Thoracic aorta (tissue), 2 donors: Measurements from ENCODE around the gene INSR. TPM values are rescaled to one million over a fixed set of nuclear protein-coding genes. Genes with fewer than 3 reads are reported as not detected.

Source experiments
- ATAC-seq: fragments of 150-250 bp; one replicate; pipeline ENCODE4 v1.8.0; 2017; ENCODE audit warnings: low read depth; ENCODE audit not compliant: insufficient number of reproducible peaks, low FRiP score
- DNase-seq: peaks from one replicate; pipeline ENCODE4 v3.0.0-alpha.2; 2020; ENCODE audit warnings: low spot score
- H3K27ac ChIP-seq, 2 donors: fragments of 200-600 bp; sonication (generic); 1 replicate in 1 of 2; 2 replicates in 1 of 2; pipeline ENCODE4 v1.5.1; 2016; ENCODE audit warnings: mild to moderate bottlenecking in 2 of 2, moderate library complexity in 2 of 2
- H3K27me3 ChIP-seq: fragments of 200-600 bp; sonication (generic); replicated peaks from 2 replicates; pipeline ENCODE4 v1.6.0; 2016; ENCODE audit warnings: mild to moderate bottlenecking; ENCODE audit not compliant: insufficient read depth
- H3K36me3 ChIP-seq: fragments of 200-600 bp; sonication (generic); one replicate; pipeline ENCODE4 v1.5.1; 2016
- H3K4me1 ChIP-seq, 2 donors: fragments of 200-600 bp; sonication (generic); 1 replicate in 1 of 2; 2 replicates in 1 of 2; pipeline versions ENCODE4 v1.5.1 to v1.6.0; 2016; ENCODE audit warnings: low read depth in 2 of 2, mild to moderate bottlenecking in 1 of 2; ENCODE audit not compliant: control insufficient read depth in 1 of 2
- H3K4me3 ChIP-seq: fragments of 200-600 bp; sonication (generic); 2 replicates; pipeline ENCODE4 v1.5.1; 2016; ENCODE audit warnings: mild to moderate bottlenecking
- H3K9me3 ChIP-seq: fragments of 200-600 bp; sonication (generic); 2 replicates; pipeline ENCODE4 v1.5.1; 2016
- CTCF ChIP-seq: fragments of 200-600 bp; sonication (generic); IDR thresholded peaks from one replicate; pipeline ENCODE4 v1.5.1; 2019; ENCODE audit warnings: antibody characterized with exemption
- total RNA-seq, 2 donors: library from RNA; depleted of rRNA; stranded (reverse); fragments of >200 nt; gene quantifications; one replicate each; pipeline versions ENCODE4 v1.1.0 to v1.2.3, GENCODE V29; 2016

The INSR gene
- total RNA-seq, 2 donors from 2014 or later, result 102 to 116 TPM

- no peak for TF ChIP-seq CTCF
- DNase-seq (no peak), ATAC-seq (no peak)
- Histone ChIP-seq H3K27me3 (no peaks in the 10 kb centered on the region), H3K36me3 (peaks cover 51% of the 10 kb centered on the region), H3K4me1 (peaks cover 9 to 12% of the 10 kb centered on the region in 2 donors), H3K4me3 (no peak overlapping the region), H3K27ac (no peak overlapping the region), H3K9me3 (no peaks in the 10 kb centered on the region)
These were observed 162.2 kb downstream of the INSR start for GRCh38 chr19:7132054-7132453.

- ATAC-seq, result no peak
- H3K9me3 ChIP-seq, result peaks cover 9% of the 10 kb centered on the region
- DNase-seq, result no peak
- no peak overlapping the region for H3K4me3 ChIP-seq
- no peak for TF ChIP-seq CTCF
- no peak overlapping the region for H3K27ac ChIP-seq
- peaks cover 68% of the 10 kb centered on the region for H3K36me3 ChIP-seq
- no peaks in the 10 kb centered on the region for H3K27me3 ChIP-seq
- H3K4me1 ChIP-seq, result peaks cover 9 to 12% of the 10 kb centered on the region in 2 donors
These were observed 164.2 kb downstream of the INSR start for GRCh38 chr19:7130043-7130442.

- Histone ChIP-seq H3K27me3 (no peaks in the 10 kb centered on the region), H3K36me3 (peaks cover 82% of the 10 kb centered on the region), H3K4me1 (no peaks in the 10 kb centered on the region), H3K4me3 (no peak overlapping the region), H3K27ac (no peak overlapping the region), H3K9me3 (peaks cover 9% of the 10 kb centered on the region)
- ATAC-seq, result no peak
- DNase-seq, result no peak
- TF ChIP-seq CTCF, result no peak
These were observed 168.1 kb downstream of the INSR start for GRCh38 chr19:7126132-7126531.

- Histone ChIP-seq H3K9me3 (peaks cover 9% of the 10 kb centered on the region), H3K4me3 (no peak overlapping the region), H3K4me1 (no peaks in the 10 kb centered on the region), H3K27ac (no peak overlapping the region), H3K27me3 (no peaks in the 10 kb centered on the region), H3K36me3 (peaks cover 84% of the 10 kb centered on the region)
- TF ChIP-seq CTCF, result no peak
- no peak for DNase-seq
- ATAC-seq, result no peak
These were observed 169.0 kb downstream of the INSR start for GRCh38 chr19:7125221-7125620.

- Histone ChIP-seq H3K4me3 (no peak overlapping the region), H3K9me3 (peaks cover 9% of the 10 kb centered on the region), H3K27me3 (no peaks in the 10 kb centered on the region), H3K4me1 (no peaks in the 10 kb centered on the region), H3K36me3 (peaks cover 85% of the 10 kb centered on the region), H3K27ac (no peak overlapping the region)
- ATAC-seq, result no peak
- no peak for DNase-seq
- TF ChIP-seq CTCF, result no peak
These were observed 169.4 kb downstream of the INSR start for GRCh38 chr19:7124782-7125181.
